ENCODE results near the gene CRYBB3. TPM values are rescaled to one million over a fixed set of nuclear protein-coding genes. Genes with fewer than 3 reads are reported as not detected.

Gene CRYBB3
- polyA plus RNA-seq, 1 experiment = not detected

DNA sequence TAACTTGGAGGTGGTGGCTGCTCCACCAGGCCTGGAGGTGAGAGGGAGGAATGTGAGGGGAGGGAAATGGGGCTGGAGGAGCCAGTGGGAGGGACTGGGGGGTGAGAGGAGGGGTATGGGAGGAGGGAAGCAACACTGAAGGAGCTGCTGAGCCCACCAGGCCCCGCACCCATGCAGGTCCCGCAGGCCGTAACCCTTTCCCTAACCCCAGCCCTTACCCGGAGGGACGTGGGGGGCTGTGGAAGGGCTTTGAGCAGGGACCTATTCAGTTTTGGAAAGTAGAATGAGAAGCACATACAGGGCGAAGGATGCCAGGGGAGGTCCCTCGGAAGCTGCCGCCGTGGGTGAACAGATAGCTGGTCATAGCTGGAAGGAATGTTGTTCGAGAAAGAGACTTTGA lies 33.9 kb upstream of the CRYBB3 start:
- no peaks in the 10 kb centered on the region for H3K9me3 ChIP-seq (ENCODE audit: control insufficient read depth, insufficient read depth, low read length)
- no peak overlapping the region for H3K27ac ChIP-seq (ENCODE audit: low read depth, low read length)
- POLR2A ChIA-PET = no interaction called here
- TF ChIP-seq, protein P1, sequence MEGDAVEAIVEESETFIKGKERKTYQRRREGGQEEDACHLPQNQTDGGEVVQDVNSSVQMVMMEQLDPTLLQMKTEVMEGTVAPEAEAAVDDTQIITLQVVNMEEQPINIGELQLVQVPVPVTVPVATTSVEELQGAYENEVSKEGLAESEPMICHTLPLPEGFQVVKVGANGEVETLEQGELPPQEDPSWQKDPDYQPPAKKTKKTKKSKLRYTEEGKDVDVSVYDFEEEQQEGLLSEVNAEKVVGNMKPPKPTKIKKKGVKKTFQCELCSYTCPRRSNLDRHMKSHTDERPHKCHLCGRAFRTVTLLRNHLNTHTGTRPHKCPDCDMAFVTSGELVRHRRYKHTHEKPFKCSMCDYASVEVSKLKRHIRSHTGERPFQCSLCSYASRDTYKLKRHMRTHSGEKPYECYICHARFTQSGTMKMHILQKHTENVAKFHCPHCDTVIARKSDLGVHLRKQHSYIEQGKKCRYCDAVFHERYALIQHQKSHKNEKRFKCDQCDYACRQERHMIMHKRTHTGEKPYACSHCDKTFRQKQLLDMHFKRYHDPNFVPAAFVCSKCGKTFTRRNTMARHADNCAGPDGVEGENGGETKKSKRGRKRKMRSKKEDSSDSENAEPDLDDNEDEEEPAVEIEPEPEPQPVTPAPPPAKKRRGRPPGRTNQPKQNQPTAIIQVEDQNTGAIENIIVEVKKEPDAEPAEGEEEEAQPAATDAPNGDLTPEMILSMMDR (IDR thresholded peaks at IDR 0.05; ENCODE audit: low read depth, low read length) = no peak
- no peak overlapping the region for H3K4me3 ChIP-seq (ENCODE audit: low read depth, low read length)
- no peaks in the 10 kb centered on the region for H3K27me3 ChIP-seq (ENCODE audit: control insufficient read depth, insufficient read depth, low read length)
- no peak for DNase-seq (ENCODE audit: low read depth, low spot score)
- CTCF ChIA-PET = no interaction called here

DNA sequence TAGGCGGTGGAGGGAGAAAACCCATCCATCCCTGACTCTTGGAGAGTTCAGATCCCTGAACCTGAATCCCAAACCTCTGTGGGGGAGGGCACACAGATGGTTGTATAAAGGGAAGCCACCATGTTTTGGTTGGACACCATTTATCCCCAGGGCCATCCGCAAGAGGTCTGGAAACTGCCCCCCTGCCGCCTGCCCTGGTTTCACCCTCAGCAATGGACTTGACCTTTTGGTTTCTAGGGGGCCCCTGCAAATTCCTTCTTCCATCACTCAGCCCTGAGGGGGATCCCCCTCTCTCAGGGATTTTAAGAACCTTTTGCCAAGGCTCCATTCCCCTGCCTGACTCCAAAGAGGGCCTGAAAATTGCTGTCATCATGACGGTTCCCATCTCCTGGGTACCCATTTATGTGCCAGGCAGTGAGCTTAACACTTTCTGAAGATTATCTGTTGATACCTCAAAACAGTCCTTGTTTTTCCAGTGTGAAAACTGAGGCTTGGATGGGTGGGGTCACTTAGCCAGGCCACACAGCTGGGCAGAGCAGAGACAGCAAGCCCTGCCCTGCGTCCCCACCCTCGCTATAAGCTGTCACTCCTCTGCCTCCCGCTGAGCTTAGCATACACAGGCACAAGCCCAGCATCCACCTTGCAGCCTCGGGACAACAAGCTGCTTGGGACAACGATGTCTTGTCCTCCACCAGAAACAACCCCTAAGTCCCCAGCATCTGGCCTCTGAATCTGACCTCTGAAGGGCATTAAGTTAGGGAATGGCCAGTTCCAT lies 33.2 kb upstream of the CRYBB3 start:
- ChIA-PET CTCF (interaction anchor here (0.6 kb wide), 1 partner anchor 64 kb away, joined by 3 read pairs; no protein-coding TSS in a partner anchor), POLR2A (no interaction called here)
- TF ChIP-seq, protein P1 (IDR thresholded peaks at IDR 0.05; ENCODE audit: low read depth, low read length) = no peak
- no peak overlapping the region for H3K4me3 ChIP-seq (ENCODE audit: low read depth, low read length)
- DNase-seq (ENCODE audit: low read depth, low spot score) = no peak
- no peak overlapping the region for H3K27ac ChIP-seq (ENCODE audit: low read depth, low read length)
- no peaks in the 10 kb centered on the region for H3K27me3 ChIP-seq (ENCODE audit: control insufficient read depth, insufficient read depth, low read length)
- H3K9me3 ChIP-seq (ENCODE audit: control insufficient read depth, insufficient read depth, low read length) = no peaks in the 10 kb centered on the region

DNA sequence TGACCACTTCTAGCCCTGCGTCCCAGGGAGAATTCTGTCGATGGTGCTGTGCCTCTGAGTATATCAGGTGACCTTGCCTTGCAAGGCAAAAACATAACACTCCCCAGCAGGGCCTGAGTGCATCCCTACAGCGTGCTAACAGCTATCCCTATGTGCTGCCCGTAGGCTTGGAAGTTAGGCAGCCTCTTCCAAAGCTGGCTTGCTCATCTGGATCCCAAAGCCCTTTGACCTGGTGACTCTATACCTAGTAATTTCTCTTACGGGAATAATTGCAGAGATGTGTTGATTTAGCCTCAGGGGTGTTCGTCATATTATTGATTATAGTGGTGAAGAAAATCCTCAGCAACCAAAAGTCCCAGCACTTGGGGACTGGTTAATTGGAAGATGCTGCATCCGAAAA lies 32.6 kb upstream of the CRYBB3 start:
- POLR2A ChIA-PET = no interaction called here
- no peak for DNase-seq (ENCODE audit: low read depth, low spot score)
- no peak overlapping the region for H3K27ac ChIP-seq (ENCODE audit: low read depth, low read length)
- H3K4me3 ChIP-seq (ENCODE audit: low read depth, low read length) = no peak overlapping the region
- CTCF ChIA-PET = interaction anchor here (0.6 kb wide), 1 partner anchor 64 kb away, joined by 3 read pairs; no protein-coding TSS in a partner anchor
- no peaks in the 10 kb centered on the region for H3K9me3 ChIP-seq (ENCODE audit: control insufficient read depth, insufficient read depth, low read length)
- TF ChIP-seq, protein P1 (IDR thresholded peaks at IDR 0.05; ENCODE audit: low read depth, low read length) = no peak
- H3K27me3 ChIP-seq (ENCODE audit: control insufficient read depth, insufficient read depth, low read length) = no peaks in the 10 kb centered on the region

DNA sequence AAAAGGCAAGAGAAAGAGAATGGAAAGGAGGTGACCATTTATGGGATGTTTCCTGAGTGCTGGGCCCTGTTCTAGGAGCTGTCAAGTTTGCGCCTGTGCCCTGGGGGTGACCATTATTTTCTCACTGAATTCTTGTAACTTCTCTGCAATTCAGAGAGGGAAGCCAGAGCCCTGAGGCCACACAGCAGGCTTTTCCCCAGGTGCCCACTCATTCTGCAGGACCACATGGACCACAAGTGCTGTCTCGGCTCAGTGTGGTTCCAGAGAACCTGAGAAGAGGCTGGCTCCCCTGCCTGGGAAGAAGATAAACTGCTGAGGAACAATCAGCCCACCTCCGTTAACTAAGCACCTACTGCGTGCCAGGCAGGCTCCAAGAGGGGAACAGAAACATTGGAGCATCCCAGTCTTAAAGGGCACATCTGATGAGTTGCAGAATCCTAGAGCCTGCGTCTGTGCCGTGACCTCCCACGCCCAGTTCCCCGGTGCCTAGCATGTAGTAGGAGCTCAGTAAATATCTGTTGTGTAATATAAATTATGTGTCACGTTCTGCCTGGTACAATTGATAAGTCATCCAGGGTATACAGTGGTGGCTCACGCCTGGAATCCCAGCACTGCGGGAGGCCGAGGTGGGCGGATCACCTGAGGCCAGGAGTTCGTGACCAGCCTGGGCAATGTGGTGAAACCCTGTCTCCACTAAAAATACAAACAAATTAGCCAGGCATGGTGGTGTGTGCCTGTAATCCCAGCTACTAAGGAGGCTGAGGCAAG lies 31.6 kb upstream of the CRYBB3 start:
- Histone ChIP-seq H3K27me3 (ENCODE audit: control insufficient read depth, insufficient read depth, low read length) (no peaks in the 10 kb centered on the region), H3K4me3 (ENCODE audit: low read depth, low read length) (no peak overlapping the region), H3K9me3 (ENCODE audit: control insufficient read depth, insufficient read depth, low read length) (no peaks in the 10 kb centered on the region), H3K27ac (ENCODE audit: low read depth, low read length) (no peak overlapping the region)
- POLR2A ChIA-PET = no interaction called here
- DNase-seq (ENCODE audit: low read depth, low spot score) = no peak
- CTCF ChIA-PET = no interaction called here
- TF ChIP-seq, protein P1 (IDR thresholded peaks at IDR 0.05; ENCODE audit: low read depth, low read length) = no peak

Measured in AG04450 (cell line).